ENCODE results near the gene NCAN.

NCAN gene

GRCh38 chr19:19207637-19208572, 3.9 kb upstream of the NCAN start:
- TF ChIP-seq, protein P1, sequence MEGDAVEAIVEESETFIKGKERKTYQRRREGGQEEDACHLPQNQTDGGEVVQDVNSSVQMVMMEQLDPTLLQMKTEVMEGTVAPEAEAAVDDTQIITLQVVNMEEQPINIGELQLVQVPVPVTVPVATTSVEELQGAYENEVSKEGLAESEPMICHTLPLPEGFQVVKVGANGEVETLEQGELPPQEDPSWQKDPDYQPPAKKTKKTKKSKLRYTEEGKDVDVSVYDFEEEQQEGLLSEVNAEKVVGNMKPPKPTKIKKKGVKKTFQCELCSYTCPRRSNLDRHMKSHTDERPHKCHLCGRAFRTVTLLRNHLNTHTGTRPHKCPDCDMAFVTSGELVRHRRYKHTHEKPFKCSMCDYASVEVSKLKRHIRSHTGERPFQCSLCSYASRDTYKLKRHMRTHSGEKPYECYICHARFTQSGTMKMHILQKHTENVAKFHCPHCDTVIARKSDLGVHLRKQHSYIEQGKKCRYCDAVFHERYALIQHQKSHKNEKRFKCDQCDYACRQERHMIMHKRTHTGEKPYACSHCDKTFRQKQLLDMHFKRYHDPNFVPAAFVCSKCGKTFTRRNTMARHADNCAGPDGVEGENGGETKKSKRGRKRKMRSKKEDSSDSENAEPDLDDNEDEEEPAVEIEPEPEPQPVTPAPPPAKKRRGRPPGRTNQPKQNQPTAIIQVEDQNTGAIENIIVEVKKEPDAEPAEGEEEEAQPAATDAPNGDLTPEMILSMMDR (IDR thresholded peaks at IDR 0.05; ENCODE audit: low read depth, low read length), result no peak
- H3K4me3 ChIP-seq (ENCODE audit: low read depth, low read length), result no peak overlapping the region

- H3K4me3 ChIP-seq (ENCODE audit: low read depth, low read length), result no peak overlapping the region
- TF ChIP-seq, protein P1 (IDR thresholded peaks at IDR 0.05; ENCODE audit: low read depth, low read length), result no peak
Observed at GRCh38 chr19:19209372-19209771, 2.4 kb upstream of the NCAN start.

DNA sequence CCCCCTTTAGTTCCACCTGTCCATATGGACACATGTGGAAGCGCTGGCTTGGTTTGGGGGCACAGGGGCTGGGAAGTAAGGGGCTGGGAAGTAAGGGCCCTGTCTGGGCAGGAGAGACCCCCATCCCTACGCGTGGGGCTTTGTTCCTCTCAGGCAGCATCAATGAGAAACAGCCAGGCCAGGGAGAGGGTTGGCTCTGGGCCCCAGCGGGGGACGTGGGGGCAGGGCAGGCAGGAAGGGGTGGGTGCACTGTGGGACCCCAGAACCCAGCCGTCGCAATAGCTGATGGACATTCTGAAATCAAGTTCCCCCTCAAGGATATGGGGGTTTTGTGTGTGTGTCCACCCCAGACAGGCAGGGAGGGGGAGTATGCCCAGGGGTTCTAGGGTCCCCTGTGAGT, 1.2 kb downstream of the NCAN start:
- TF ChIP-seq, protein P1 (IDR thresholded peaks at IDR 0.05; ENCODE audit: low read depth, low read length), result no peak
- no peak overlapping the region for H3K4me3 ChIP-seq (ENCODE audit: low read depth, low read length)

- TF ChIP-seq, protein P1 (IDR thresholded peaks at IDR 0.05; ENCODE audit: low read depth, low read length), result no peak
Observed at GRCh38 chr19:19213426-19214158, 1.8 kb downstream of the NCAN start.

DNA sequence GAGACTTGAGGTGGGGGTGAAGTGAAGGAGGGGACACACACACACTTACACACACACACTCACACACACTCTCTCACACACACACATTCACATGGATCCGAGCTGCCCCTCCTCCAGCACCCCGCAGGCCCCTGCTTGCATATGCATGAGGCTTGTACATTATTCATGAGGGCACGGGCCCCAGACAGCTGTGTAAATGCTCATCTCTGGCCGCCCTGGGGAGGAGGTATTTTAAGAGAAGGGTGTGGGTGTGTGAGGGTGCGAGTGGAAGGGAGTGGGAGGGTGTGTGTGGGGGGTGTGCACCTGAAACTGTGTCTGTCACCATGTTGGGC, 2.4 kb downstream of the NCAN start:
- TF ChIP-seq, protein P1 (IDR thresholded peaks at IDR 0.05; ENCODE audit: low read depth, low read length), result no peak
- H3K4me3 ChIP-seq (ENCODE audit: low read depth, low read length), result no peak overlapping the region

More at GRCh38 chr19:19213426-19214158, 1.8 kb downstream of the NCAN start:
- no peak overlapping the region for H3K4me3 ChIP-seq (ENCODE audit: low read depth, low read length)

- TF ChIP-seq, protein P1 (IDR thresholded peaks at IDR 0.05; ENCODE audit: low read depth, low read length), result no peak
- H3K4me3 ChIP-seq (ENCODE audit: low read depth, low read length), result no peak overlapping the region
Observed at GRCh38 chr19:19214892-19215291, 3.1 kb downstream of the NCAN start.

DNA sequence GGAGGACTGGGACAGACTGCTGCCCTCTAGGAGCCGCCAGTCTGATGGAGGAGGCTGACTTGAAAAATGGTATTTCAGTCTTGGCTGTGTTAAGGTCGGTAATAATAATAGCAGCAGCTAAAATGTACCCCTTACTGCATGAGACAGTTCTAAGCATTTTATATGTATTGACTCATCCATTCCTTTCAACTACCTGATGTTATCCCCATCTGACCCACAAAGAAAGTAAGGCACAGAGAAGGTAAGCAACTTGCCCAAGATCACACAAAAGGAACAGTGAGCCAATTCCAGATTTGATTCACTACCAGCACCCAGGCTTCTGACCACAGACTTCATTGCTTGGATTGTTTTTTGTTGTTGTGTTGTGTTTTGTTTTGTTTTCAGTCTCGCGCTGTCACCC, 4.0 kb downstream of the NCAN start:
- TF ChIP-seq, protein P1 (IDR thresholded peaks at IDR 0.05; ENCODE audit: low read depth, low read length), result no peak
- no peak overlapping the region for H3K4me3 ChIP-seq (ENCODE audit: low read depth, low read length)

All from WI38 (cell line).